Sigmoid colon (tissue), 4 donors: Measurements from ENCODE around the gene UGCG.

Source experiments
- POLR2A ChIP-seq, 2 donors: fragments of 450-650 bp; IDR thresholded peaks; one replicate each; pipeline ENCODE4 v1.6.1; 2016; ENCODE audit warnings: antibody characterized with exemption in 2 of 2, mild to moderate bottlenecking in 2 of 2, moderate library complexity in 2 of 2
- POLR2AphosphoS5 ChIP-seq, 4 donors: sonication (generic); formaldehyde crosslinking; IDR thresholded peaks; one replicate each; pipeline ENCODE4 v1.6.1; 2017; ENCODE audit warnings: antibody characterized with exemption in 4 of 4

- no peak for TF ChIP-seq POLR2AphosphoS5 (IDR thresholded peaks at IDR 0.05)
- TF ChIP-seq POLR2A (IDR thresholded peaks at IDR 0.05), result no peak
Observed at GRCh38 chr9:111900151-111900857, 3.7 kb downstream of the UGCG start.
